NOMO-1 treated with DMSO at 0.1 percent for 48 hours (cell line): Measurements from ENCODE around the gene COMMD3.
"Not testable (repeated sequence)": the region's sequence is repeated elsewhere in the genome, so short reads cannot be mapped to it uniquely, and the experiment has no call there.

Source experiments
- DNase-seq: peaks from one replicate; lab custom pipeline; 2025; ENCODE audit not compliant: unreplicated experiment; lab: John Stamatoyannopoulos, UW

Gene COMMD3

DNA sequence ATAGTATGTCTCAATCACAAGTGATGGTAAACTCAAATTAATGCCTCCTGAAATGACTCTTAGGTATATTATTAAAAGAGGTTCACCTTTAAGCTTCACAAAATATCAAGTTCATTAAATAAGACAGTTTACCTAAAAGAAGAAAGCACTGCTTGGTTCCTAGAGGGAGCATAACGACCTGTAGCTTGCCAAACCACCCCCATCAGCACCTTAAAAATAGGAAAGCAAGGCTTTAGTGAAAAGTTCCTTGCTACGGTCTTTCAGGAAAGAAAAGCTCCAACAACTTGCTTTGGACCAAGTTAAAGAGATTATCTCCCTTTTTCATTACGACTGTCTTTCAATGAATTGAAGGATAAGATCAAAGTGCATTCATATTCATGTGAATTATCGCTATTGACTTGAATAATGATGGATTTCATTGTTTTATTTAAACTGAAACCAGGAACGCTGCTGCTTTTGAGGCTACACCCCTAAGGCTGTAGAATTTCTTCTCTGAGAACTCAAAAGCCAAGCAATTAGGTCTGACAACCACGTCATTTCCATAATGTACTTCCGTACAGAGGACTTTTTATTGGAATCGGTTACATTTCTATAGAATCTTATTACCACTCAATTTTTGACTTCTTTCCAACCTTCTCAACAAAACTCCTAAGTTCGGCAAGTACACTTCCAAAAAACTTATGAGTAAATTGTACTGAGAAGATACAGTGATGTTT, 22.2 kb downstream of the COMMD3 start:
- DNase-seq = peak; percentile 61

DNA sequence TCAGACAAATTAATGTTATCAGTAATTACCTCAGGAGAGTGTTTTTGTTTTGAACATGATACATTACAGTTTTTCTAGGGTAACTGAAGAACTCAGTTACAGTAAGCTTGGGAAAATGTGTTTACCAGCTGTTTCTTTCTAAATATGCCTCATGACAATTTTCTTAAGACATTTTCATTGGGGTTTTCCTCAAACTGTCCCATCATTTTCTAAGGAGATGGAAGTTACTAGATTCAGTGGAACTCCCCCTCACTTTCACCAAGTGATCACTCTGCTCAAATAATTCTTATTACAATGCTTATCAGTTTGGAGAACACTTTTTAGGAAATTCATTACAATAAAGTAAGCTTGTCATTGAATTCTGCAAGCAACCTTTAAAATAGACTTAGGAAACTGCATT, 22.7 kb downstream of the COMMD3 start:
- no peak for DNase-seq

DNA sequence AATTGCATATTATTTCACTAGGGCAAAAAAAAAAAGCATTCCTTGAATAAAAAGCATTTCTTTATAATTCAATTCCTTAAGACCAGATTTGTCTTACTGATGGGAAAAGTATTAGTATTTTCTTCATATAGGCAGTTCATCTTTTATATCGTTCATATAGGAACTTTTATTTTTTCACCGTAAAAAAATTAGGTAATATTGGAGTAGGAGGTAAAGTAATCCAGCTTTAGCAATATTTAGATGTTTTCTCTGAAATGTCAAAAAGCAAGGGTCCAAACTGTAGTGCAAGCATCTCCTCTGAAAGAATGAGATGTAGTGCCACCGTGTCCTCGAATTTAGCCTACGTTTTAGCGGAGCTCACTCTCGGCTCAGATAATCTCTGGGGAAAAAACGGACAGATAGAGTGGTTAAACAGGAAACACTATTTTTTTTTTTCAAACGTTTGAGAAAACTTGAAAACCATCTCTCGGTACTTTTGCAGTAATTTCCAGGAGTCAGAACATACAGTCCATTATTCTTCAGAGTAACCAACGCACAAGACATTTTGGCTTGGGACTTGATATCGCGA, 23.7 kb downstream of the COMMD3 start:
- DNase-seq = no peak

DNA sequence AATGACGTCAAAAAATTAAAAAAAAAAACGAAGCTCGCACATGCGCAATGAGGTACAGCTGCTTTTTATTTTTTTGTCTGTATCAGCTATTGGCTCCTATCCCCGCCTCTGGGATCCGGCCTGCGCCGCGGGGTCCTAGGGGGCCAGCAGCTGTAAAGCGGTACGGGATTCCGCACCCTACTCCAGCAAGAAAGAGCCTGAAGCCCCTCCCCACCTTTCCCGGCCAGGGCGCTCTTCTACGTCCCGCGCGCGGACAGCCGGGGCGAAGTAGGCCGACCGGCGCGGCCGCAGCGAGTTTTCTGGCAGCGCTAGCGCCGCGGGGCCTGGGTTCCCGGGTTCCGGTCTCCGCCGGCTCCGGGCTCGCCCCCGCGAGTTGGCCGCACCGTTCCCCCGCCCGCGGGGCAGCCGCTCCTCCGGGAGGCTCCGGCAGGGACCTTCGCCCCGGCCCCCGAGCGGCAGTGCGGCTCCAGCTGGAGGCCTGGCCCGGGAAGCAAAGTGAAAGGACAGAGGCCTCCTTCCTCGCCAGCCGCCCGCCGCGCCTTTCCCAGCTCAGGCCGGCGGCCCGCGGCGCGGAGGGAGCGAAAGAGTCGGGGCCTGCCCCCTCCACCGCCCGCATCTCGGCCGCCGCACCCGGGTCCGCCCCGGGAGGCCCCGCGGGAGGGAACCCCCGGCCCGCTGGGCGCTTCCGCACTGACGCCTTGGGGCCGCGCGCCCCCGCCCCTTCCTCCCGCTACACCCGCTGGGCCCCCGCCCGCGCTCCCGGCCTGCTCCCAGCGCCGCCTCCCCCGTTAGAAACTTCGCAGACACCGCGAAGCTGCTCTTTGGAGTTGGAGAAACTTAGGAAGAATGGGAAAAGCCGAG, 24.4 kb downstream of the COMMD3 start:
- DNase-seq = peak; percentile 71

DNA sequence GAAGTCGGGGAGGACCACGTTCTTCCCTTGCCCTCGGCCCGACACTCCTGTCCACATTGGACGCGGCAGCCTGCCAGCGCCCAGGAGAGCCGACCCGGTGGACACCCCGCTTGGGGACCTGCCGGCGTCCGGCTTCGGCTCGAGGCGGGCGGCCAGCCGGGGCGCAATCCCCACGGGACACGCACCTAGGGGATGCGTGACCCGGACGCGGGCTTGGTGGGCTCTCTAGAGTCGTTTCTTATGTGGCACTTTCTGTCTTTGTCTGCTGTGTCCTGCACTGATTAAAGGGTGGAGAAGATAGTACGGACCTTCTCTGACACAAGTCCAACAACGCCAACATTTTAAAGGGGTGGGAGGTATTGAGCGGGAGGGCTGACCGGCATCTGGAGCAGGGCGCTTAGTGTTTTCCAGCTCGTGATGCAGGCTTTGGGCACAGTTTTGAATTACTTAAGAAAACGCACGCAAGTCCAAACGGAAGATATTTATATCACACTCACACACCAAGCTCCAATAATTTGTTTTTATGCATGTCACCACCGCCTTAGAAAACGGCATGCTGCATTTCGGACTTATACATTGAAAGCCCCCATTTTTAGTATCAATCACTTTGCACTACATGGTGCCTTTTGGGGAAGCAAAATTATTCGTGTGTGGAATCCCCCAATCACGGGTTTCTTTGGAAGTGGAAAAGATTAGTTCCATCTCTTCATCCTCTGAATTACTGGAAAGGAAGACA, 25.2 kb downstream of the COMMD3 start:
- DNase-seq = peak; percentile 53

DNA sequence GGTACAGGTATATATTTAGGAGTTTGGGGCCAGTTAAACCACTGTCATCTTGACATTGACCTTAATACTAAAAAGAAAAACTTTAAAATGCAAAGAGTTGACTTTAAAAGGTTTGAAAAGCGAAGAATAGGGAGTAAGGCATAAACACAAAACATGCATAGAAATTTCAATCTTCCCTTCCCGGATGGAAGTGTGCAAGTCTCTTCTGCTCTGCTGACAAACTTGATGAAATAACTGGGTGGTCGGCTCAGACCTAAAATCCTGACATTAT, 25.7 kb downstream of the COMMD3 start:
- DNase-seq = no peak

DNA sequence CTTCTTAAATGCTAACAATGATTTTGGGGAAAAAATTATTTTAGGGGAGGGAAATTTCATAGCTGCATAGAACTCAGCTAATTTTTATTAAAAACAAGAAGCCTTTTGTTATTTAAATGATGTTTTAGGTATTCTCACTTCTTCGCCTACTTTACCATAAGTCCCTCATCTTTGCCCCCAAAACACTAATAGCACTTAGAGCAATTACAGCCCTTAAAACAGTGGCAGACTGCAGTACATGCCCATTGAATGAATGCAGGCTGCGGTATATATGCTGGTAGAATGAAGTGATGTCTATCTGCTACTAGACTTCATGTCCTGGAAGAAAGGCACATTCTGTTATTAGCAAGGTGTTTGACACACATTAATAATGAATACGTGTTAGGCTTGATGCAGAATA, 26.2 kb downstream of the COMMD3 start:
- DNase-seq = peak; percentile 23

DNA sequence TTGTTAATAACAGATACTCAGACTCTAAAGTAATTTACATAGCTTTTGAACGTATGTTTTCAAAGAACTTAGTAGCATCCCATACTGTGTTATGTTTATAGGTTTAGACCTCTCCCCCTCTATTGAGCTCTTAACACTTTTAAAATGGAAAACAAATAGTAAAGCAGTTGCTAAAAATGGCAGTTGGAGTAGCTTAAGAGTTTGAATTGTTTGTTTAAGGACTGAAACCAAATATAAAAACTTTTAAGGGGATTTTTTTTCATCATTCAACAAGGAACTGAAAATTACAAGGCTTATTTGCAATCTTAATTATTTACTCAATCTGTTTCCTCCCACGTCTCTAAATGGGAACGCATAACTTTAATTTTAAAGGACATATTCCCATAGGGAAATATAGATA, 27.5 kb downstream of the COMMD3 start:
- DNase-seq = no peak

DNA sequence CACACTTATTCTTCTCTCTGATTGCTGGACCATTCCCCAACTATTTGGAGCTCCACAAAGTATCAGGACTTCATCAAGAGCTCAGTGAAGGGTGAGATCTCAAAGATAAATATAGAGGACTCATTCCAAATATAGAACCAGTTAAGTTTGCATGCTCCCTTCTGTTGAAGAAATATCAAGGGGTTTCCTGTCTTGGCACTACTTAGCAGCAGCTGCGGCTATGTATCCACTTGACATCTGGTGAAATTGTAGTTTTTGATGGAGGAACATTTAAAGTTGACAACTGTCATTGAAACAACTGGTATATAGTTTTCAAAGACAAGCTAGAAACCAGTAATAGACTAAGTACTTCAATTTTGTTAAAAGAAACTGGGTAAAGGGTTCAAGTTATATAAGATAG, 28.1 kb downstream of the COMMD3 start:
- peak; percentile 30 for DNase-seq

DNA sequence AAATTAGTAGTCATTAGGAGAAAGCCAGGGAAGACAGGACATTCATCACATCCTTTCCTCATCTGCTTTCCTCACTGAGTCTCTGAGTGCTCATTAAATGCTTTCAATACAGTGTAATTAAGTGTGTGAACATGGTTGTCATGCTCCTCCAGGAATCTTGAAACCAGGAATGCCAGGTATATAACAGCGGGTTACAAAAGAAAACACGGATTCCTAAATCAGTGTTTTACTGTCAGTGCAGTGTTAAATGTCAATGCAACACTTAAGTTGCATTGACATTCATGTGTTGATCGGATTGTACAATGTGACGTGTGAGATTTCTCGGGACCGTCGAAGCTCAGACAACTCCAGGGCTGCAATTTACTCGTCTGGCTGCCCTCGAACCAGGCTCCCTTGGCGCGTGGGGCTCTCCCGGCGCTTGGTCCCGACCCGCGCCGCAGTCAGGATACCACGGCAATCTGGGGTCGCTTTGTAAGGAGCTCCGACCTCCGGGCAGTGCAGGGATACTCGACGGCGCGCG, 28.7 kb downstream of the COMMD3 start:
- no peak for DNase-seq

DNA sequence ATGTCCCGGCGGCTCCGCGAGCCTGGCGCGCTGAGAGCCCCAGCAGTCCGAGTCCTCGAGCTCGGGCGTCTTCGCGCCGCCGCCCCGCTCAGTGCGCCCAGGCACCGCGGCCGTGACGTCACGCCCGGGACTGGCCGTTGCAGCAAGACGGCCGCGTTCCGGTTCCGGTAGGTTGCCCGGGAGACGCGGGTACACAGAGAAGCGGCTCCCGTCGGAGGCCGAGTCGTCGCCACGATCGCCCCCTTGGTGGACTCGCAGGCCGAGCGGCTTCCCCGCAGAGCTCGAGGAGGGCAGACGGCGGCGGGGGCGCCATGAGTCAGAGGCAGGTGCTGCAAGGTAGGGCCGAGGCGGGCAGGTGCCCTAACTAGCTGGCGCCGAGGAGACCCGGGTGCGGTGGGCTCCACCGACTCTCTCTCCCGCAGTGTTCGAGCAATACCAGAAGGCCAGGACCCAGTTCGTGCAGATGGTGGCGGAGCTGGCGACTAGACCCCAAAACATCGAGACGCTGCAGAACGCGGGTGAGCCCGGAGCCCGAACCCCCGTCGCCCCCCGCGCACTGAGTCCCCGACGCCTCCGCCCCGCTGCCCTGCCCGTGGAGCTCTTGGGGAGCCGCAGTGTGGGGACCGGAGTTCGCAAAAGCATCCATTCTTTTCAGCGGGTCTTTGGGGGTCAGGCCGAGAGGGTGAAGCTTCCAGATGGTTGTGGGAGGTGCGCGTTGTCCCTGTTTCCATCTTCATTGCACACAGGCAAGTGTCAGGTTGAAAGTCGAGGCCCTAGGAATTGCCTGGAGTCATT, 29.3 kb downstream of the COMMD3 start, which contains the start of gene SPAG6:
Gene SPAG6, plus strand, starts transcription at position 196 of the 795 bp plus-strand sequence. Its CDS starts 116 bp downstream, at position 312.
- DNase-seq = peak; percentile 71

DNA sequence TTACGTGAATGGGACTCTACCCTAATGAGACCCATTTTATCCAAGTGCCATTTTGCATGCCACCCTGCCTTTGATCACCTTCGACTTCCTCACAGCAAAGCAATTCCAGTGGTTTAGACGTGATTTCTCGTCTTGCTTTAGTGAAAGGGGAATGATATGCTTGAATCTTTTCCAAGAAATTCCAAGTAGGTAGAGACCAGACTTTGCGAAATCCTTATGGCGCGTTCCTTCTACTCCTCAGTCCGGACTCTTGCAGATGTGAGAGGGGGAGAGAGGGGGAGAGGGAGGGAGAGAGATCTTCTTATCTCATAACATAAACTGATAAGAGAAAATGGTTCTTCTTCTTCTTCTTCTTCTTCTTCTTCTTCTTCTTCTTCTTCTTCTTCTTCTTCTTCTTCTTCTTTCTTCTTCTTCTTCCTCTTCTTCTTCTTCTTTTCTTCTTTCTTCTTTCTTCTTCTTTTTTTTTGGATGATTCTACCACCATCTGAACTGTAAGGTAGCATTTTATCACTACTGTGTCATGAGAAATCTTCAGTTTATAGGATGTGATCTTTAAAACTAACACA, 30.0 kb downstream of the COMMD3 start:
- no peak for DNase-seq

DNA sequence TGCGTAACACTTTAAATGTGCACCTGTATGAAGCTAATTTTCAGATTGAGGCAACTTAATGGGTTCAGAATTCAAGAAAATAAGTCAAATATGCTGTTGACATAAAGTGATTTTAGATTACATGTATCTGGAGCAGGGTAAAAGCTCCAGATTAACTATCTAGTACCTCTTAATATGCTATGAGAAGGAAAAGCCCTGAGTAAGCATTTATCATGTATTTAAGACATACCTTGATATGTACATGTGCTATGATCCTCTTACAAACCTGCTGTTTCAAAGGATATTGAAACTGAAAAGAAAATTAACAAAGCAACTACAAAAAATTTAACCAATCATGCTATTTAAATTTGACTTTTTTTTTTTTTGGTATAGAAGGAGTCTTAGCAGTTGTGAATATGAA, 33.6 kb downstream of the COMMD3 start:
- DNase-seq = no peak

DNA sequence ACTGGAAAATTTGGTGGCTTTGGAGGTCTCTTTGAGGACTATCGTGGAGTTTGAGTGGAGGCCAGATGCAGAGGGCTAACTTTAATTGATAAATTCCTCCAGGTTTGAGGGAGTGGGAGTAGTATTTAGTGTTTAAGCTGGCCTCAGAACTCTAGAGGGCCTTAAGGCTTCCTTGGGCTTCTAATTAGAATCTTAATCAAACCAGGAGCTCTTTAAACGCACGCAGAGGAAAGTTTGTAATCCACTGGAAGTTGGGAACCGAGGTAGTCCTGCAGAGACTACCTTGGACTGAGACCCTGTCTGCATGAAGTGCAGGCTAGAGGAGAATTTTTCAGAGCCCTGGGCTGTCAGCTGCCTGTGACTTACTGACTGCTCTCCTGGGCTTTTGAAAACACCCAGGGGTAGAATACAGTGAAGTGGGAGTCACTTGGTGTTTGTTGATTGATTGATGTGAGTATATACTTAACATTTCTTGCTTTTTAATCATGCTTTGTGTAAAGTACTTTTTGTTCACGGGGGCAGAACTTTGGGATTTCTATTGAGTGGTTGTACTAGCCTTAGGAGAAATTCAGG, 35.0 kb downstream of the COMMD3 start:
- no peak for DNase-seq

DNA sequence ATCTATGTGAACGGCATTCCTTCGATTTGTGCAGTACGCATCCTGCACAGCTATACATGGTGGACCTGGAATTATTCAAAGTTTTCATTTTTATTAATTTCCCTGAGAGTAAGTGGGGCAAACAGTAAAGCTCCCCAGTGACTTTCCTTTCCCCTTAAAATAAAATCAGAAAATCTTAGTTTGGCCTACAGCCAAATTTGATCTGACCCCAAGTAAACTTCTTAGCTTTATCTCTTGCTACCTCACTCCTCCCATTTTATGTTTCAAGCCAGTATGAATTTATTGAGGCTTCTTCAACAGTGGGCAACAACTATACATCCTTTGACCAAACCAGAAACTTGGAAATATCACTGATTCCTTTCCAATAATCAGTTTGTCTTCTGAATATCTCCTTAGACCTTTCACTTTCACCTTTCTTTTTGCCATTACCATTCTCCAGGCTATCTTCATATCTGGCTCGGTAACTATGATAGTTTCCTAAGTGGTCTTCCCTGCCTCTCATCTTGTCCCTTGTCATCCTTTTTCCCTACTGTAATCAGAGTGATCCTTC, 40.2 kb downstream of the COMMD3 start:
- DNase-seq = no peak

DNA sequence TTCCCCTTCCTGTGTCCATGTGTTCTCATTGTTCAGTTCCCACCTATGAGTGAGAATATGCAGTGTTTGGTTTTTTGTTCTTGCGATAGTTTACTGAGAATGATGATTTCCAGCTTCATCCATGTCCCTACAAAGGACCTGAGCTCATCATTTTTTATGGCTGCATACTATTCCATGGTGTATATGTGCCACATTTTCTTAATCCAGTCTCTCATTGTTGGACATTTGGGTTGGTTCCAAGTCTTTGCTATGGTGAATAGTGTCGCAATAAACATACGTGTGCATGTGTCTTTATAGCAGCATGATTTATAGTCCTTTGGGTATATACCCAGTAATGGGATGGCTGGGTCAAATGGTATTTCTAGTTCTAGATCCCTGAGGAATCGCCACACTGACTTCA, 41.6 kb downstream of the COMMD3 start:
- not testable (repeated sequence) for DNase-seq

DNA sequence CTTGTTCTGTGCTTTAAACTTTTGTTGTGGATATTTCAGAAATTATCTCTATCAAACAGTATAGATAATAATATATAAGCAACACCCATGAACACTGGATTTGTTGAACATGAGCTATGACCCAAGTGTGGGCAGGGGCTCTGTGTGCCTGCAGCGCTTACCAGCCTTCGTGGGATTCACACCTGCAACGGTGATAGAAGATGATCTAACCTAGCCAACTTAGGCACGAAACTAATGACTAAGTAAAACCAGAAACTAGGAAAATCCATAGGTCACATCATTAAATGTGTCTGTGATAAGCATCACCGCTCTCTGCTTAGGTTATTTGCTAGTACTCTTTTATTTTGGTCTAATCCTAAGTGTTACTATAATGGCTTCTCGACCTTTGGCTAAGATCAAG, 47.1 kb downstream of the COMMD3 start:
- no peak for DNase-seq

DNA sequence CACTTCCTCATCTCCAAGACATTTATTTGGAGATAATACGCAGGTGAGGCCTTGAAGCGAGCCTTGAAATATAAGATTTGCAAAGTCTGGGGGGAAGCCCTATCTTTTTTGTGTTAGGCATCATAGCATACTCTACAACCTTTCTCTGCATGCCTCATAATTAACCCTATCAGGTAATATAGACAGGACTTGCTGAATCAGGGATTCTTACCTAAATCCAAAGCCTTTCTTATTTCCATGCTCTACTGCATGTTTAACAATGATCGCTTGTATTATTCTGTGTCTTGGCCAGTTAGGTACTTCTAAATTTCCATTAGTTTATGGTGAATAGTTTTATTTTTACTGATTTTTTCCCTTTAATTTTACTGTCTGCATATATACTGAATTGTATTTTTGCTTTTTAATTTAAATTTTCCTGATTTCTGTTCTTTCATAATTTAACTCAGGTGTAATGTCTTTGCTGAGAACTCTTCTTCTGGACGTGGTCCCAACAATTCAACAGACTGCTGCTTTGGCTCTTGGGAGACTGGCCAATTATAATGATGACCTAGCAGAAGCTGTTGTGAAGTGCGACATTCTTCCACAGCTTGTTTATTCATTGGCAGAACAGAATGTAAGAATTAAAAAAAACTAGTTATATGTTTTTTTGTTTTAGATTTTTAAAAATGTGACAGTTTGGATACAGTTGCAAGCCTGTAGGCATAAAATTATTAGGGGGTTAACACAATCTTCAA, 48.4 kb downstream of the COMMD3 start:
- no peak for DNase-seq

DNA sequence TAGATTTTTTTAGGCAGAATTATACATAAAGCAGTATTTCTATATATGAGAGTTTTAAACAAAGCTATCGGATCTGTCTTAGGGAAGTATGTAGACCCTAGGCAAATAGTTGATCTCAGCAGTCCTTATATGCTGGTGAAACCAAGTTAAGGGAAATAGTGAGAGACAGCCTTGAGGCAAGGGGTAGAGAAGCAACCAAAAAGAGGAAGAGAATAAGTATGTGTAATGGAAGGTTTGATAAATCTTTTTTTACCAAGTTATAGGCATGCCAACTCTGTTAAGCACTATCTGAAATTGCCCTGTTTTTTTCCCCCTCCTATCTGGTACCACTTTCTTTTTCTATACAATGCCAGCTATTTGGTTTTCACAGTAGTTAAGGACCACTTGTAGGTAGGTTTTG, 49.0 kb downstream of the COMMD3 start:
- DNase-seq = peak; percentile 82
